Measurements from ENCODE around the gene SPACA5.
"Not testable (repeated sequence)": the region's sequence is repeated elsewhere in the genome, so short reads cannot be mapped to it uniquely, and the experiment has no call there.

The SPACA5 gene

GRCh38 chrX:48022100-48022499, 15.3 kb downstream of the SPACA5 start:
- no peak for DNase-seq

GRCh38 chrX:48022738-48023137, 15.9 kb downstream of the SPACA5 start:
- DNase-seq: no peak

GRCh38 chrX:48025561-48025960, 18.8 kb downstream of the SPACA5 start:
- peak; percentile 60 for DNase-seq

GRCh38 chrX:48027545-48027944, 20.8 kb downstream of the SPACA5 start:
- not testable (repeated sequence) for DNase-seq

- no peak for DNase-seq
Measured at GRCh38 chrX:48028091-48028490, 21.3 kb downstream of the SPACA5 start.

GRCh38 chrX:48030237-48030636, 23.4 kb downstream of the SPACA5 start:
- DNase-seq: no peak

GRCh38 chrX:48030641-48031173, 23.9 kb downstream of the SPACA5 start:
- DNase-seq: not testable (repeated sequence)

- DNase-seq: no peak
Measured at GRCh38 chrX:48035891-48036290, 29.1 kb downstream of the SPACA5 start.

- no peak for DNase-seq
Measured at GRCh38 chrX:48043056-48043455, 36.3 kb downstream of the SPACA5 start.

- no peak for DNase-seq
Measured at GRCh38 chrX:48045410-48046311, 38.9 kb downstream of the SPACA5 start.

- DNase-seq: no peak
Measured at GRCh38 chrX:48046846-48047245, 40.1 kb downstream of the SPACA5 start.

GRCh38 chrX:48058621-48059295, 52.0 kb downstream of the SPACA5 start:
- DNase-seq: no peak

GRCh38 chrX:48059296-48059639, 52.5 kb downstream of the SPACA5 start:
- no peak for DNase-seq
